GM18508 (cell line): Measurements from ENCODE around the gene PKIG.

Experiments used
- ATAC-seq: cut with Tn5 transposase; IDR thresholded peaks from one replicate; pipeline ENCODE4 v1.9.1; 2021; ENCODE audit warnings: moderate number of reproducible peaks; ENCODE audit not compliant: insufficient read depth, unreplicated experiment

PKIG gene

DNA sequence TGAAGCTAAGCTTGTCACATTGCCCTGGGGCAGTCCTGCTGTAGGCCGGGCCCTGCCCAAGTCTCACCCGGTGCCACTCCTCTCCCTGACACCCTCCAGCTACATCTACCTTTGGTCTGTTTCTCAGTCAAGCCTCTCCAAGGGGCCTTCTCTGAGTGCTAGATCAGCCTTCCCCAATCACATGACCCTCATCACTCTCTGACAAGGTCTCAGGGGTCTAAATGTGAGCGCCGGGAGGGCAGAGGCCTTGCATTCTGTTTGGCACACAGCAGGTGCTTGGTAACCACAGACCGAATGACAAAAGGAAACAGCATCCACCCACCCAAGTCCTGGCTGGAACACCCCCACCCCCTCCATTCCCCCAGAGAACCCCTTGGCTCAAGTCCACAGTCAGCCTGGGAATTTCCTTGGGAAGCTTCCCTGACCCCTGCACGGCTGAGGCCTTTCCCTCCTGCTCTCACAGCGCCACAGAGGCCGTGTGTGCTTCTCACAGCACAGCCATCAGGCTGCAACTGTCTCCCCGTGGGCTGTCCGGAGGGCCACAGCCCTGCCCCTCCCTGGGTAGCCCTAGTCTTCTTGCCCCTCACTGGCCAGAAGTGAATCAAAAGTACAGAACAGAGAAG is 32.9 kb downstream of the PKIG start:
- ATAC-seq: no peak

DNA sequence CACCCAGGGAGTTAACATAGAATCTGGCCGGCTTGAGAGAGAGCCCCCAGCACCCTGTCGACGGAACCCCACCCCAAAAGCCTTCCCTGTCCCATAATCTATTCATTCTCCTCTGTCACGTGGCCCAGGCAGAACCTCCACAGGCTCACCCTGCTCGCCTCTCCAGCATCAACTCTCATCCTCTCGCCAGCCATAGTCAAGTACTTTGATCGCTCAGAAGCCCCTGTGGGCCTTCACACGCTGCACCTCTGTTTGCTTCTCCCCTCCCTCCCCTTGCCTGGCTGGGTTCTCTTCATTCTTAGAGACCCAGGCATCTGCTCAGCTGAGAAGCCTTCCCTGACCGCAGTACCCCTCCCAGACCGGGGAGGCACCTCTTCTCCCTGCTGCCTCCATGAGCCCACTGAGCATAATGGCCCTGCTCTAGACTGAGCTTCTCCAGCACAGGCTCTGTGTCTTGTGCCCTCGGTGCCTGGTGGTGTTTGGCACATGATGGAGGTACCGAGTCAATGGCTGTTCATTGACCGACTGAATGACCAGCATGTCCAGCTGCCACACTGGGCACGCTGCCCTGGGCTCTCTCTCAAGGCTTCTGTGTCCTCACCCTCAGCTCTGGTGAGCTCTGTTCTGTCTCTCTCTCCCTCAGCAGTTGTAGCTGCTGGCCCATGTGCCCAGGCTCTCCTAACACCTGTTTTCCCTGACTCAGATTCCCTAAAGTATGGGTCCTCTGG is 33.7 kb downstream of the PKIG start:
- no peak for ATAC-seq

DNA sequence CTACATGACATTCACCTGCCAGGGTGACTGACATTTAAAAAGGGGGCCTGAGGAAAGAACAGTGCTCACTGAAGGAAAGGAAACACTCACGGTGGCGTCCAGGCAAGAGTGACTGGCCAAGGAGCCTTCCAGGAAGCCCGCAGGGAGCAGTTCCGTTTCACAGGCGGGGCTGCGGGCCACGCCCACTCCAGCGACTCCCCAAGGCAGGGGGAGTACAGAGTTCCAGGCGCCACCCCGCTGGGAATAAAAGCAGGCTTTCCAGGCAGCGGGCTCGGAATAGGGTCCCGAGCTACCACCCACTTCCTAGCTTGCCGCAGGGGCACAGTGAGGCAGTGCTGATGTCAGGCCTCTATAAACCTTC is 34.2 kb downstream of the PKIG start:
- ATAC-seq: no peak

DNA sequence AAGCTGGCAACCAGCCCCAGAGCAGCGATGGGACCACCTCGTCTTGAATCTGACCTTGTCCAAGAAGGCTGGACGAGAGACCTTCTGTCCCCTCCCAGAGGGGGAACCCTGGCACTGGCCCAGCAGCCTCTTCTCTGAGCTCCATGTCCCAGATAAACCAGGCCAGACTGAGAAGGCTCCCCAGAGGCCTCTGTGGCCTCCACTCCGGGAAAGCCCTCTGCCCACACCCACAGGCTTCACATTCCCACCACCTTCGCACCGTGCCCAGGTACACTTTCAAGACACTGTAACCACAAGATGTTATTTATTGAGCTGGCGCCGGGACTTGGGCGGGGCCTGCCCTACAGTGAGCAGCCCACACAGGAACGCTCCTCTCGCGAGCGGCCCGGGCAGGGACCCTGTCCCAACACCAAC is 35.9 kb downstream of the PKIG start:
- no peak for ATAC-seq

DNA sequence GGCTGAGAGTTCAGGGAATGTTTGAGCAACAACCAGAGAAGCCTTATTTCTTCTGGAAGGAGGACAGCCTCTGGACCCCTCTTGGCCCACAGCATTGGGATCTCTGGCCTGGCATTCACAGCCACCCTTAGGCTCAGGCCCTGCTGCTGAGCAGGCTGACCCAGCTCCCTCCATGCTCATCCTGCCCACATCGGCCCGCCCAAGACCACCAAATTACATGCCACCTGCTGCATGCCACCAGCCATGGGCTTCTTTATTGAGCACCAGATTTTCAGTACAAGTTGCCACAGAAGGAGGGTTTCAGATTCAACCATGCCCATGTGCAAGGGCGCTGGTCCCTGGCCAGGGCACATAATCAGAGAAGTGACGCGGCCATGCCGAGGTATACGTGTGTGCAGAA is 36.9 kb downstream of the PKIG start:
- no peak for ATAC-seq

DNA sequence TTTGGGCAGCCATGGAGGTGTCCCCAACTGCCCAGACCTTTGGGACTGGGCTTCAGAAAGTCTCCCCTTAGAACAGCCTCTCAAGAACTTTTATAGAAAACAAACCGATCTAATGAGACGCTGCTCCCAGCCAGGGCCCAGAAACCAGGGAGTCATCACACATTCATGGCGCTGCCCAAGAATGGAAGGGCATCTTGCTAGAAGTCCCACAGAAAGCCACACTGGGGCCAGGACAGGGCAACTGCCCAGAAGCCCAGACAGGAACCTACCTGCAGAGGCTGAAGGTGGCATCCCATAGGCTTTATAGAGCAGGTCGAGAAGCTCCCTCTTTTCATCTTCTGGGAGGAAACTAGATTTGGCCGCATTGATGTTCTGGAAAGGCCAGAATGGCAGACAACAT is 37.7 kb downstream of the PKIG start:
- ATAC-seq: no peak

DNA sequence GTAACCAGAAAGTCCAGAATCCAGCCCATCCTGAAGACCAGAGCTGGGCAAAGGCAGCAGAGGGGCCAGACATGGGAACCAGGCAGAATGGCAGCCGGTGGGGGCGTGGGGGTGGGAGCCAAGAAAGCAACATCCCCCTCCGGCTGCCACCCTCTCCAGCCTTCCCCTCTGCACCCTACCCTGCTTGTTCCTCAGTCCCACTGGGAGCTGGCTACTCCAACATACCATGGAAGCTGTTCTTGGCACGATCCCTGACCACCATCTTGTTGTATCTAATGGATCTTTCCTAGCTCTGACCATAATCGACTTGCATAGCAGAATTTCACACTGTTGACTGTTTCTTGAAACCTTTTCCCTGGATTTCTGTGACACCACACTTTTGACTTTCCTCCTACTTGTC is 38.9 kb downstream of the PKIG start:
- ATAC-seq: no peak

DNA sequence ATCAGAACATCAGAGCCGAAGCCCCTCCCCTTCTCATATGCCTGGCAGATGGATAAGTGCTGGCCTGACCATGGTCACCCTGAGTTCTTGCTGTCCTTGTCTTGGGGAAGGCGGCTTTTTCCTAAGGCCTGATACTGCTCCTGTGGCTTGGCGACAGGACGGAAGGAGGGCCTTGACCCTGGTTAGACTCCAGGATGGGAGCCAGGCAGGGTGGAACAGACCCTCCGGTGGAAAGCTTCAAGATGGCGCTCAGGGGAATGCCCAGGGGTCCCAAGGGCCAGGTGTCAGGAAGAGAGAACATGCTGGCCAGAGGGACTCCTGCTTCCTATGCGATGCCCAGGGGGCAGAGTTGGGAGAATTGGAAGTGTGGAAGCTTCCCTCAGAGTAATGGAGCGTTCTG is 39.6 kb downstream of the PKIG start:
- ATAC-seq: no peak

DNA sequence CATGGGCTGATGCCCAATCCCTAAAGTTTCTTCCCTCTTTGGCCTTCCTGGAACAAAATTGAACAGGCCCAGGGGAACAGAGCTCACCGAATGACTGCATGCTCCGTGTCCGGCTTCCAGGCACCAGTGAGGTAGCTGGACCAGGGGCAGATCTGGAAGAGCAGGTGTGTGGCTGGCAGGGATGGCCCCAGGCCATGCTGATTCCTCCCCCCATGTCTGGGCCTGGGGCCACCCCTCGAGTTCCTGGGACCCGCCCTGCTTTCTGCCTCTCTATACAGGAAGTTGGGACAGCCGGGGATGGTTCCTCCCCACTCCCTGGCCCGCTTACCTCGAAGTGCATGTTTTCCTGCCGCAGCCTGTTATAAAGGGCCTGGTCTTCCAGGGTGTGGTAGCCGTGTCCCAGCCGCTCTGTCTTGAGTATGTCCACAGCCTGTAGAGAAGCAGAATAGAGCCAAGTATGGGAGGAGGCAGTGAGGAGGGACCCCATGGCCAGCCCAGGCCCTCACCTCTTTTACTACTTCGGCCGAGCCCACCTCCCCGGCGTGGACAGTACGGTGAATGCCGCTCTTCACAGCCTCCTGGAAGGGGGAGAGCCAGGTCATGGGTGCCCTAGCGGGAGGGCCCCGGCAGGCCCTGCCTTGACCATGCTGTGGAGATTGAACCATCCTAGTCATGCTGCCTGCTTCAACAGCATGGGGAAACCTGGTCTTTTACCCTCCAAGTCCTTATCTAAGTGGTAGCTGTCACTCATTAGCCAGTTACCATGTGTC is 40.3 kb downstream of the PKIG start:
- no peak for ATAC-seq

DNA sequence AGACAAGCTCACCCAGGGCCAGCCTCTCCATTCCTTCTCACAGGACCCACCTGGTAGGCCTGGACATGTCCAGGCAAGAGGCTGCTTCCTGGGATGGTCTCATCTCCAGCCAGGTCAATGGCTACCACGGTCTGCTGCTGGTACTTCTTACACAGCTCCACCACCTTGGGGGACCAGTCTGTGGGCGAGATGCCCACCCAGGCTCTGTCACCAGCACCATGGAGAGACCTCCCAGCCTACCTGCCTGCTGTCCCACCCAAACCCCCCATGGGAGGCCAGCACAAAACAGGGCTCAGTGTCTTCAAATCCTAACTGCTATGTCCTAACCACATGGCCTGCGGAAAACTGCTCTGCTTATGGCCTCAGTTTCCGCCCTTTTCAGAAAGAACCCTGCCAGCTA is 41.8 kb downstream of the PKIG start:
- ATAC-seq: no peak

DNA sequence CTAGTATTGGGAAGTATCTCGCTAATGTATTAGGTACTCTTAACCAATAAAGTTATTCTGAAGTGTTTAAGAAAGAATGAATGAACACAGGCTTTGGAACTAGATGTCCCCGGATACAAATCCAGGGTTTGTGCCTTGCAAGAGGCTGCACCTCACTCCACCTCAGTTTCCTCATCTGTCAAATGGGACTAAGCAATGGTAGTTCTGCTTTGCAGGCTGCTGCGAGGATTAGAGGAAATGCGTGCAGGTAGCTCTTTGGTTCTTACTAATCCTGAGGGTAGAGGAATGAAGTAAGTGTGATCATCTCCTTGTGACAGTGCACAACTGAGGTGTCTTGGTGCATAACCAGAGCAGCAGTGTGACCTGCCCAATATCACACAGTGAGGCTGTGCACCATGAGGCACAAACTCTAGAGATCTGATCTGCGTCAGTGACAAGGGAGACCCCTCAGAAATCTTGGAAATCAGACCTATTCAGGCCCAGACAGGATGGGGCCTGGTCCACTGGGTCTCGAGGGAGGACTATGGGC is 42.4 kb downstream of the PKIG start:
- no peak for ATAC-seq

DNA sequence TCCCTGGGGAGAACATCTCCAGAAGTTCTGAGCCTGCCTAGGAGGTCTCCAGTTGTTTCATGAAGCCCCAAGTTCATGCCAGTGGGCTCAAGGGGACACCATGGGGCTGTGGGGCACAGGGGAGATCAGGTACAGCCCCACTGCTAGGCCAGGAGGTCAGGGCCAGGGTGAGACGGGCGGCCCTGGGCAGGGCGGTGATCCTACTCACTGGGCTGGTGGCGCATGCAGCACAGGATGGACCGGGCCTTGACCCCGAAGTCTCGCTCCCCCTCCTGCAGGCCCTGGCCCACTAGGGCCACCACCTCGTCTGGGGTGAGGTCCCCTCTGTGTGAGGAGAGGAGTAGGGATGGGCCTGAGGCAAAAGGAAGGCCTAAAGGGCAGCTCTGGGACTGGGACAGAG is 43.0 kb downstream of the PKIG start:
- no peak for ATAC-seq

DNA sequence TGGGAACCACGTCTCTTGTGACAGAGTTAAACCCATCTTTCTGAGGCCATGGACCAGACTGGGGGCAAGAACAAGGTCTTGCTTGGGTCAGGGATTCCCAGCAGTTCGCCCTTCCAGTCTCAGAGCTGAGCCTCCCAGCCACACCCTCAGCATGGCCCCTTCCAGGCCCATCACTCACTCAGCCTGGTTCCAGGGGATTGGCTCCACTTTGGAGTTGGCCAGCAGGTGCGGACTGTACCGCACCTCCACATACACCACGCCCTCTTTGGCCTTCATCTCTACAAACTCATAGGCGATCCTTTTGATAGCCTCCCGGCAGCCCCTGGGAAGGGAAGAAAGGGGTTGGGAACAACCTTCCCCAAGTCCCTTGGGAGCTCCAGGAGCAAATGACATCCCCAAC is 43.9 kb downstream of the PKIG start:
- no peak for ATAC-seq

DNA sequence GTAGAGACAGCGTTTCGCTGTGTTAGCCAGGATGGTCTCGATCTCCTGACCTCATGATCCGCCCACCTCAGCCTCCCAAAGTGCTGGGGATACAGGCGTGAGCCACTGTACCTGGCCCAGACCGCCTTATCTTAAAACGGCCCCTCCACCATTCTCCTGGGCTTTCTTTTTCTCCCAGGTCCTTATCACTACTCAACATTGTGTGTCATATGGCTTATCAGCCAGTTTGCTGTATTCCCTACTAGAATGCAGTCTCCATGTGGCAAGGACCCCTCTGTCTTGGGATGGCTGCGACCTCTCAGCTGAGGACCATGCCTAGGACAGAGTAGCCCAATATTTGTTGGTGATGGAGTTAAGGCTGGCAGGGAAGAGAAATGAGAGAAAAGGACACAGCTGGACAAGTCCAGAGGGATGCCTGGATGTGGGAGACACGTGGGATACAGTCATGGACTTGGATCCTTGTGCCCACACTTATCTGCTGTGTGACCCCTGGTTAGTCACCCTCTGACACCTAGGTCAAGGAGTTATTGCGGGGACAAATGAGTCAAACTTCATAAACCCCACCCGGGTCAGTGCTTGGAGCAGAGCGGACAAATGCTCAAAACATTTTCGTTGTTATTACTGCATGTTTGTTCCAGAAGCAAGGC is 45.1 kb downstream of the PKIG start:
- no peak for ATAC-seq

DNA sequence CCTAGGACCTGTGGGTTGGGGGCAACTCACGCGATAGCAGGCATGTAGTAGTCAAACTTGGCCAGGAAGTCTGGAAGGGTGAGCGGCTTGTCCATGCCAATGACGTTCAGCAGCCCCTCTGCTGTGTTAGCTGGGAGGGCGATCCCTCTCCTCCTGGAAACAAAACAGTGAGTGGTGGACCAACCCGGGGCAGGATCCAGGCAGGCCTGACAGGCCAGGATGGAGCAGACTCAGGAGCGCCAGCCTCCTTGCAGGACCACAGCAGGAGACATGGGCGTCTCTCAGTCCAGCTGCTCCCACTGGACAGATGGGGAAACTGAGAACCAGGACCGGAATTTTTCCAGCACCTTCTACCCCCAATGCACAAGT is 46.6 kb downstream of the PKIG start:
- ATAC-seq: no peak

DNA sequence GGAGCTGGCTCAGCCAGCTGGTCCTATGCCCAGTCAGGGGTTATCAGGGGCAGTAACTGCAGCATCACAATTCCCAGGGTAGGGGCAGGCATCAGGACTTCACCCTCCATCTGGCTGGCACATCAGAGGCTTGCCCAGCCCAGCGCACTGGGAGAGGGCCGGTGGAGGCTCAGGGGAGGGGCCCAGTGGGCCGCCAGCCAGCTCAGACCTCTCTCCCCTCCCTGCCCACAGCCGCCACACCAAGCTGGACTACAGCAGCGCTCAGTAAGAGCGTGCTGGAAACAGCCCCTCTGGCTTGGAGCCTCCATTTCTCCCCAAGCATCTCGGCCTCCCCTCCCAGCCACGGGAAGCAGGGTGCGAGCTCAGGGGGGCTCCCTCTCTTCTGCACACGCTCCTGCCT is 47.2 kb downstream of the PKIG start:
- no peak for ATAC-seq

DNA sequence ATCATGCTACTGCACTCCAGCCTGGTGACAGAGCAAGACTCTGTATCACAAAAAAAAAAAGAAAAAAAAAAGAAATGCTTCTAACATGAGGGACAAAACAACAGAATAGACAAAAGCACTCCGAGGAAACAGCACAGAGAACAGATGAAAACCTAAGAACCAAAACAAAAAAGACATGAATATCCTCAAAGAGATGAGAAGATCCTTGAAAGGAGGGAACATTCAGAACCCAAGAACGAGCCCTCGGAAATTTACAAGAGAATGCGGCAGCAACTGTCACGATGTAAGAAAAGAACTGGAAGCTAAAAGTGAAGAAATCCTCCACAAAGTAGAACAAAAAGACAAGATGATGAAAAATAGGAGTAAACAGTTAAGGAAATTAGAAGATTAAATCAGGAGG is 47.9 kb downstream of the PKIG start:
- ATAC-seq: no peak

DNA sequence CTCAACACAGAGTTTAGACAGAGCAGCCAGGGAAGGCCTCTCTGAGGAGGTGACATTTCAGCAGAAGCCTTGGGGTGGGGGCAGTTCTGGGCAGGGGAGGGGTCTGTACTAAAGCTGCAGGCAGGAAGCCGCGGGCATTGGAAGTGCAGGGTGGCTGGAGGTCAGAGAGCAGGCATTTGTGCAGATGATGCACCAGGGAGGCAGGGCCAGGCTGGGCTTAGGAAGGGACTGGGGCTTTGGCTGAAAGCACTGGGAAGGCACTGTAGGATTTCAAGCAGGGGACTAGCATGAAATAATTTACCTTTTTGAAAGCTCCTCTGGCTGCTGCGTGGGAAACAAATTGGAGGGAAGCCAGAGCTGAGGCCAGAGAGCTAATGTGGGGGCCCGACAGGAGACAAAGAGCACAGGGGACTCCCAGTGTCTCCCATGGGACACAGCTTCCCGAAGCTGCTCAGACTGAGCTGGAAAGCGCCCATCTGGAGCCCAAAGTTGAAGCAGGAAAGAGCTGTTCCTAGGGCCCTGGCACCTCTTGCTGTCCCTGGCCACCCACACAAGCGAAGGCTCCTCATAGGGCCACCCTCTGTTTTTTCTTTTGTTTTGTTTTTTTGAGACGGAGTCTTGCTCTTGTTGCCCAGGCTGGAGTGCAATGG is 49.8 kb downstream of the PKIG start:
- no peak for ATAC-seq

DNA sequence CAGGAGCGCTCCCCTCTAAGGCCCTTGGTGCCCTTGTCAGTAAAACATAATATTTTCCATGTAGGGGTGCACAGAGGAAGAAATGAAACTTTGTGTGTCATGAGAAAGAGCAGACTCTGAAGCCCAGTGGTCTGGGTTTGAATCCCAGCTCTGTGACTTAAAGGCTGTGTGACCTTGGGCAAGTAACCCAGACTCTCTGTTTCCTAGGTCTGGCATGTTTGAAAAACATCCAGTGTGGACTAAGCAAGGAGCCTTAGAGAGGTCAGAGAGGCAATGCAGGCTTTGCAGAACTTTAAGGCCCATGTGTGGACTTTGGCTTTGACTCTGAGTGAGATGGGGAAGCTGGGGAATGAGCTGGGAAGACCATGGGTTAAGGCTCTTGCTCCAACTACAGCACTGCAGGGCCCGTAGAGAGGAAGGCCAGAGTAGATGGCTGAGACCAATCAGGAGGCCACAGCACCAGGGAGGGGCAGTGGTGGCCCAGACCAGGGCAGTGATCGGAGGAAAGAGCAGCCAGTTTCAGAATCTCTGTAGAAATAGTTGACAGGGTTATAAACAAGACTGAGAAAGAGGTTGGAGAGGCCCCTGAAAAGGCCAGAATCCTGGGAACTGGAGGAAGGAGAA is 50.9 kb downstream of the PKIG start:
- ATAC-seq: no peak
